Measurements from ENCODE around the gene MYG1.

MYG1 gene

DNA sequence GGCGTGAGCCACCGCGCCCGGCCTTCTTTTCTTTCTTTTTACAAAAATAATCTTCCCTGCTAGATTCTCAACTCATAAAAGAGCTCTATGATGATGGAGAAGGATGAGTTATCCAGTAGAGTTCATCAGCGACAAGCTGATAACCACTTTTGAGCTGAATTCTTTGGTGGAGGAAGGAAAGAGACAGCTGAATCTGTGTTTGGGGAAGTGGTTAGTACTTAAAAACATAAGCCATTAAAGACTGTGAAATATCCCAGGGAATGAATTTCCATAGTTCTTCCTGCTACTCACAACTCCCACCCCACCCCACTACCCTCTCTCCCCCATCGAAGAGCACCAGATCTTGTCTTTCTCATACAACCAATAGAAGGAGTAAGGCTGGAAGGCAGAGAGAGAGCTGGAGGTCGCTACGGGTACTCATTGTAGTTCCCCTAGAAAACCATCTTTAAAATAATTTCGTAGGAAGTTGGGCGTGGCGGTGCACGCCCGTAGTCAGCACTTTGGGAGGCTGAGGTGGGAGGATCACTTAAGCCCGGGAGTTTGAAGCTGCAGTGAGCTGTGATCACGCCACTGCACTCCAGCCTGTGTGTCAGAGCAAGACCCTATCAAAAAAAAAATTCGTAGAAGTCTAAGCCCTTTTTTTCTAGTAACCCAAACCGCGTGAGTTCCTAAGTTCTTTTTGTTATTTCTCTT lies 32.0 kb upstream of the MYG1 start:
- H3K9me3 ChIP-seq (ENCODE audit: control insufficient read depth in 1 of 2, low read length in 2 of 2): no peaks in the 10 kb centered on the region
- no peaks in the 10 kb centered on the region for H3K27me3 ChIP-seq (ENCODE audit: low read depth, low read length)
- peak overlapping the region; percentile 45 for H3K27ac ChIP-seq (ENCODE audit: low read length)
- peak overlapping the region; percentile 80 to 85 for H3K4me3 ChIP-seq (ENCODE audit: low read depth in 1 of 2, low read length in 2 of 2)
- H3K36me3 ChIP-seq (ENCODE audit: control insufficient read depth in 1 of 2, insufficient read depth in 2 of 2, low read length in 2 of 2): no peaks in the 10 kb centered on the region
- peaks cover 0 to 8% of the 10 kb centered on the region in 2 donors for H3K4me1 ChIP-seq (ENCODE audit: control insufficient read depth in 1 of 2, insufficient read depth in 2 of 2, low read length in 2 of 2)

GRCh38 chr12:53267999-53268629 lies 31.4 kb upstream of the MYG1 start, which contains the start of gene ESPL1:
Gene ESPL1, plus strand, starts transcription at chr12:53268299. Its CDS starts 468 bp downstream, at chr12:53268767.
- H3K4me1 ChIP-seq (ENCODE audit: control insufficient read depth in 1 of 2, insufficient read depth in 2 of 2, low read length in 2 of 2): peaks cover 0 to 8% of the 10 kb centered on the region in 2 donors
- H3K36me3 ChIP-seq (ENCODE audit: control insufficient read depth in 1 of 2, insufficient read depth in 2 of 2, low read length in 2 of 2): no peaks in the 10 kb centered on the region
- H3K27me3 ChIP-seq (ENCODE audit: low read depth, low read length): no peaks in the 10 kb centered on the region
- peak within 1 kb of the TSS; percentile 80 to 85 for H3K4me3 ChIP-seq (ENCODE audit: low read depth in 1 of 2, low read length in 2 of 2)
- H3K9me3 ChIP-seq (ENCODE audit: control insufficient read depth in 1 of 2, low read length in 2 of 2): no peaks in the 10 kb centered on the region
- peak within 1 kb of the TSS; percentile 45 for H3K27ac ChIP-seq (ENCODE audit: low read length)

- Histone ChIP-seq H3K27me3 (ENCODE audit: low read depth, low read length) (no peaks in the 10 kb centered on the region), H3K36me3 (ENCODE audit: control insufficient read depth in 1 of 2, insufficient read depth in 2 of 2, low read length in 2 of 2) (no peaks in the 10 kb centered on the region), H3K9me3 (ENCODE audit: control insufficient read depth in 1 of 2, low read length in 2 of 2) (no peaks in the 10 kb centered on the region), H3K4me3 (ENCODE audit: low read depth in 1 of 2, low read length in 2 of 2) (peak overlapping the region; percentile 80 to 85), H3K27ac (ENCODE audit: low read length) (peak overlapping the region; percentile 45), H3K4me1 (ENCODE audit: control insufficient read depth in 1 of 2, insufficient read depth in 2 of 2, low read length in 2 of 2) (peaks cover 0 to 8% of the 10 kb centered on the region in 2 donors)
Observed at GRCh38 chr12:53268630-53269562, 30.6 kb upstream of the MYG1 start.

- Histone ChIP-seq H3K36me3 (ENCODE audit: control insufficient read depth in 1 of 2, insufficient read depth in 2 of 2, low read length in 2 of 2) (no peaks in the 10 kb centered on the region), H3K27me3 (ENCODE audit: low read depth, low read length) (no peaks in the 10 kb centered on the region), H3K27ac (ENCODE audit: low read length) (no peak overlapping the region), H3K4me1 (ENCODE audit: control insufficient read depth in 1 of 2, insufficient read depth in 2 of 2, low read length in 2 of 2) (no peaks in the 10 kb centered on the region), H3K4me3 (ENCODE audit: low read depth in 1 of 2, low read length in 2 of 2) (no peak overlapping the region), H3K9me3 (ENCODE audit: control insufficient read depth in 1 of 2, low read length in 2 of 2) (no peaks in the 10 kb centered on the region)
Observed at GRCh38 chr12:53274445-53274844, 25.1 kb upstream of the MYG1 start.

- no peaks in the 10 kb centered on the region for H3K27me3 ChIP-seq (ENCODE audit: low read depth, low read length)
- no peak overlapping the region for H3K27ac ChIP-seq (ENCODE audit: low read length)
- H3K9me3 ChIP-seq (ENCODE audit: control insufficient read depth in 1 of 2, low read length in 2 of 2): no peaks in the 10 kb centered on the region
- H3K4me1 ChIP-seq (ENCODE audit: control insufficient read depth in 1 of 2, insufficient read depth in 2 of 2, low read length in 2 of 2): no peaks in the 10 kb centered on the region
- no peaks in the 10 kb centered on the region for H3K36me3 ChIP-seq (ENCODE audit: control insufficient read depth in 1 of 2, insufficient read depth in 2 of 2, low read length in 2 of 2)
- no peak overlapping the region for H3K4me3 ChIP-seq (ENCODE audit: low read depth in 1 of 2, low read length in 2 of 2)
Observed at GRCh38 chr12:53276511-53276910, 23.0 kb upstream of the MYG1 start.

GRCh38 chr12:53277981-53278380 lies 21.5 kb upstream of the MYG1 start:
- H3K27ac ChIP-seq (ENCODE audit: low read length): no peak overlapping the region
- no peaks in the 10 kb centered on the region for H3K4me1 ChIP-seq (ENCODE audit: control insufficient read depth in 1 of 2, insufficient read depth in 2 of 2, low read length in 2 of 2)
- H3K27me3 ChIP-seq (ENCODE audit: low read depth, low read length): no peaks in the 10 kb centered on the region
- no peaks in the 10 kb centered on the region for H3K36me3 ChIP-seq (ENCODE audit: control insufficient read depth in 1 of 2, insufficient read depth in 2 of 2, low read length in 2 of 2)
- H3K4me3 ChIP-seq (ENCODE audit: low read depth in 1 of 2, low read length in 2 of 2): no peak overlapping the region
- H3K9me3 ChIP-seq (ENCODE audit: control insufficient read depth in 1 of 2, low read length in 2 of 2): no peaks in the 10 kb centered on the region

GRCh38 chr12:53279283-53279869 lies 20.1 kb upstream of the MYG1 start:
- no peaks in the 10 kb centered on the region for H3K27me3 ChIP-seq (ENCODE audit: low read depth, low read length)
- no peaks in the 10 kb centered on the region for H3K36me3 ChIP-seq (ENCODE audit: control insufficient read depth in 1 of 2, insufficient read depth in 2 of 2, low read length in 2 of 2)
- no peak overlapping the region for H3K27ac ChIP-seq (ENCODE audit: low read length)
- H3K9me3 ChIP-seq (ENCODE audit: control insufficient read depth in 1 of 2, low read length in 2 of 2): no peaks in the 10 kb centered on the region
- no peak overlapping the region for H3K4me3 ChIP-seq (ENCODE audit: low read depth in 1 of 2, low read length in 2 of 2)
- no peaks in the 10 kb centered on the region for H3K4me1 ChIP-seq (ENCODE audit: control insufficient read depth in 1 of 2, insufficient read depth in 2 of 2, low read length in 2 of 2)

DNA sequence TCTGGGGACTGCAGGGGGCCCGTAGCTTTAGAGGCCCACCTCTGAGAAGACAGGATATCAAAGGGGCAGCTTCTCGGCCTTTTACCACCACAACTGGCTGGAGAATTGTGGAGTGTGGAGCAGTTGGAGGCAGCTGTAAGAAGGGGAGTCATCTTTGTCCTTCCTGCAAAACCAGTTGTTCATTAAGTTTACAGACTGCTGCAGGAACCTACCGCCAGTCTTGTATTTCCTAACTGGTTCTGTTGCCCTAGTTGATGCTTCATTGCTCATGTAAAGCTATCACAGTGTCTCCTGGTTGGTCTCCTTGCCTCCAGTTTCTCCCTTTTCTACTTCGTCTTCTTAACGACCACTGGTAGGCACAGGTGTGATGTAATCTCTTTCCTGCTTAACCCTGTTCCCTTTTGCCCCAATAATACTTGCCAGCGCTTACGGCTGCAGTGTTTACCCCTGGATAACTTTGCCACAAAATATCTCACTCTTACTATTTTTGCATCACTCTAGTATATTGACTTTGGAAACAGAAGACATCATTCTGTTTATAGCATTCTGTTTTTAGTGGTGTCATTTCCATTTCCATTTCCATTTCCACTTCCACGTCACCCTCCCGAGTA lies 19.5 kb upstream of the MYG1 start:
- Histone ChIP-seq H3K27me3 (ENCODE audit: low read depth, low read length) (no peaks in the 10 kb centered on the region), H3K9me3 (ENCODE audit: control insufficient read depth in 1 of 2, low read length in 2 of 2) (no peaks in the 10 kb centered on the region), H3K4me1 (ENCODE audit: control insufficient read depth in 1 of 2, insufficient read depth in 2 of 2, low read length in 2 of 2) (no peaks in the 10 kb centered on the region), H3K4me3 (ENCODE audit: low read depth in 1 of 2, low read length in 2 of 2) (no peak overlapping the region), H3K36me3 (ENCODE audit: control insufficient read depth in 1 of 2, insufficient read depth in 2 of 2, low read length in 2 of 2) (no peaks in the 10 kb centered on the region), H3K27ac (ENCODE audit: low read length) (no peak overlapping the region)

GRCh38 chr12:53286448-53286847 lies 13.0 kb upstream of the MYG1 start:
- Histone ChIP-seq H3K36me3 (ENCODE audit: control insufficient read depth in 1 of 2, insufficient read depth in 2 of 2, low read length in 2 of 2) (no peaks in the 10 kb centered on the region), H3K9me3 (ENCODE audit: control insufficient read depth in 1 of 2, low read length in 2 of 2) (no peaks in the 10 kb centered on the region), H3K4me3 (ENCODE audit: low read depth in 1 of 2, low read length in 2 of 2) (no peak overlapping the region), H3K27ac (ENCODE audit: low read length) (no peak overlapping the region), H3K4me1 (ENCODE audit: control insufficient read depth in 1 of 2, insufficient read depth in 2 of 2, low read length in 2 of 2) (no peaks in the 10 kb centered on the region), H3K27me3 (ENCODE audit: low read depth, low read length) (no peaks in the 10 kb centered on the region)

GRCh38 chr12:53287741-53288216 lies 11.7 kb upstream of the MYG1 start:
- Histone ChIP-seq H3K9me3 (ENCODE audit: control insufficient read depth in 1 of 2, low read length in 2 of 2) (no peaks in the 10 kb centered on the region), H3K27ac (ENCODE audit: low read length) (no peak overlapping the region), H3K36me3 (ENCODE audit: control insufficient read depth in 1 of 2, insufficient read depth in 2 of 2, low read length in 2 of 2) (no peaks in the 10 kb centered on the region), H3K4me1 (ENCODE audit: control insufficient read depth in 1 of 2, insufficient read depth in 2 of 2, low read length in 2 of 2) (no peaks in the 10 kb centered on the region), H3K4me3 (ENCODE audit: low read depth in 1 of 2, low read length in 2 of 2) (no peak overlapping the region), H3K27me3 (ENCODE audit: low read depth, low read length) (no peaks in the 10 kb centered on the region)

All from muscle layer of duodenum (tissue), 2 donors.